Measurements from ENCODE around the gene TEX11.
A peak's percentile ranks its signal among the peaks of the same experiment; 100 is the strongest.
"Not testable (repeated sequence)": the region's sequence is repeated elsewhere in the genome, so short reads cannot be mapped to it uniquely, and the experiment has no call there.

TEX11 gene

GRCh38 chrX:70605352-70605751, 303.2 kb downstream of the TEX11 start:
- no peaks in the 10 kb centered on the region for H3K9me3 ChIP-seq (ENCODE audit: control insufficient read depth, low read length)
- H3K23ac ChIP-seq (ENCODE audit: low read length in 2 of 2), result no peak overlapping the region
- H3K4me3 ChIP-seq (ENCODE audit: insufficient read depth in 1 of 2, low read depth in 1 of 2, low read length in 2 of 2), result no peak overlapping the region
- H2BK12ac ChIP-seq (ENCODE audit: low read length in 2 of 2), result no peak overlapping the region
- no peak overlapping the region for H2BK15ac ChIP-seq (ENCODE audit: low read depth, poor library complexity, severe bottlenecking)
- no peaks in the 10 kb centered on the region for H3K4me1 ChIP-seq (ENCODE audit: control insufficient read depth, insufficient read depth, low read depth, low read length)
- H2BK5ac ChIP-seq (ENCODE audit: low read depth, low read length, poor library complexity, severe bottlenecking), result no peak overlapping the region
- no CpG with 5 or more reads among the region's 1 CpG for WGBS
- no peak overlapping the region for H4K91ac ChIP-seq (ENCODE audit: low read length)
- H3K79me1 ChIP-seq (replicated peaks; ENCODE audit: low read length, poor library complexity, severe bottlenecking), result no peaks in the 10 kb centered on the region
- no peaks in the 10 kb centered on the region for H3K36me3 ChIP-seq (ENCODE audit: control insufficient read depth in 1 of 2, insufficient read depth in 2 of 2, low read depth in 1 of 2, low read length in 2 of 2)
- H3K27me3 ChIP-seq (ENCODE audit: control insufficient read depth in 1 of 2, insufficient read depth in 1 of 2, low read length in 2 of 2), result peaks cover 0 to 22% of the 10 kb centered on the region in 2 experiments
- H3K27ac ChIP-seq (ENCODE audit: low read length, poor library complexity, severe bottlenecking), result no peak overlapping the region
- H3K9ac ChIP-seq (ENCODE audit: low read length), result no peak overlapping the region
- H2AFZ ChIP-seq (ENCODE audit: low read depth, low read length), result no peak overlapping the region
- DNase-seq, result no peak
- no peak overlapping the region for H2BK120ac ChIP-seq (ENCODE audit: low read depth, low read length)
- no peak overlapping the region for H3K4ac ChIP-seq (ENCODE audit: low read depth in 1 of 2, low read length in 2 of 2)
- no peak overlapping the region for H3K18ac ChIP-seq (ENCODE audit: low read depth in 1 of 2, low read length in 2 of 2)
- no peak overlapping the region for H3K4me2 ChIP-seq (ENCODE audit: low read length, poor library complexity, severe bottlenecking)
- no peak overlapping the region for H3K14ac ChIP-seq (ENCODE audit: low read length in 2 of 2)
- no peak overlapping the region for H2AK5ac ChIP-seq (ENCODE audit: low read length, severe bottlenecking)
- H4K8ac ChIP-seq (ENCODE audit: low read length), result no peak overlapping the region

GRCh38 chrX:70592091-70592490, 316.4 kb downstream of the TEX11 start:
- H3K4ac ChIP-seq (ENCODE audit: low read depth in 1 of 2, low read length in 2 of 2), result no peak overlapping the region
- no CpG with 5 or more reads among the region's 1 CpG for WGBS

GRCh38 chrX:70587158-70587557, 321.4 kb downstream of the TEX11 start:
- not testable (repeated sequence) for H3K4me2 ChIP-seq (ENCODE audit: low read length, poor library complexity, severe bottlenecking); H3K4ac ChIP-seq (ENCODE audit: low read depth in 1 of 2, low read length in 2 of 2); H3K23ac ChIP-seq (ENCODE audit: low read length in 2 of 2); H3K4me1 ChIP-seq (ENCODE audit: control insufficient read depth, insufficient read depth, low read depth, low read length); H3K9me3 ChIP-seq (ENCODE audit: control insufficient read depth, low read length); H2AFZ ChIP-seq (ENCODE audit: low read depth, low read length); DNase-seq; H3K79me1 ChIP-seq (replicated peaks; ENCODE audit: low read length, poor library complexity, severe bottlenecking); H2BK12ac ChIP-seq (ENCODE audit: low read length in 2 of 2); H3K9ac ChIP-seq (ENCODE audit: low read length); H3K27ac ChIP-seq (ENCODE audit: low read length, poor library complexity, severe bottlenecking); H3K36me3 ChIP-seq (ENCODE audit: control insufficient read depth in 1 of 2, insufficient read depth in 2 of 2, low read depth in 1 of 2, low read length in 2 of 2); H4K8ac ChIP-seq (ENCODE audit: low read length); H4K91ac ChIP-seq (ENCODE audit: low read length); H3K14ac ChIP-seq (ENCODE audit: low read length in 2 of 2); H3K4me3 ChIP-seq (ENCODE audit: insufficient read depth in 1 of 2, low read depth in 1 of 2, low read length in 2 of 2); H3K27me3 ChIP-seq (ENCODE audit: control insufficient read depth in 1 of 2, insufficient read depth in 1 of 2, low read length in 2 of 2); H2BK15ac ChIP-seq (ENCODE audit: low read depth, poor library complexity, severe bottlenecking); H2BK120ac ChIP-seq (ENCODE audit: low read depth, low read length); H3K18ac ChIP-seq (ENCODE audit: low read depth in 1 of 2, low read length in 2 of 2); H2BK5ac ChIP-seq (ENCODE audit: low read depth, low read length, poor library complexity, severe bottlenecking); H2AK5ac ChIP-seq (ENCODE audit: low read length, severe bottlenecking)
- 38% methylated on average over 1 of the region's 1 CpG for WGBS

More at GRCh38 chrX:70592091-70592490, 316.4 kb downstream of the TEX11 start:
- H3K4me1 ChIP-seq (ENCODE audit: control insufficient read depth, insufficient read depth, low read depth, low read length), result no peaks in the 10 kb centered on the region
- H3K14ac ChIP-seq (ENCODE audit: low read length in 2 of 2), result no peak overlapping the region
- H3K9ac ChIP-seq (ENCODE audit: low read length), result peak overlapping the region; percentile 53
- H3K79me1 ChIP-seq (replicated peaks; ENCODE audit: low read length, poor library complexity, severe bottlenecking), result no peaks in the 10 kb centered on the region
- no peak overlapping the region for H3K4me3 ChIP-seq (ENCODE audit: insufficient read depth in 1 of 2, low read depth in 1 of 2, low read length in 2 of 2)
- no peak overlapping the region for H4K91ac ChIP-seq (ENCODE audit: low read length)
- H3K27ac ChIP-seq (ENCODE audit: low read length, poor library complexity, severe bottlenecking), result no peak overlapping the region
- no peak overlapping the region for H2BK5ac ChIP-seq (ENCODE audit: low read depth, low read length, poor library complexity, severe bottlenecking)
- no peak overlapping the region for H2BK15ac ChIP-seq (ENCODE audit: low read depth, poor library complexity, severe bottlenecking)
- no peak overlapping the region for H2BK12ac ChIP-seq (ENCODE audit: low read length in 2 of 2)
- H3K18ac ChIP-seq (ENCODE audit: low read depth in 1 of 2, low read length in 2 of 2), result no peak overlapping the region
- no peak overlapping the region for H4K8ac ChIP-seq (ENCODE audit: low read length)
- no peak overlapping the region for H2AFZ ChIP-seq (ENCODE audit: low read depth, low read length)
- H3K23ac ChIP-seq (ENCODE audit: low read length in 2 of 2), result no peak overlapping the region
- H2AK5ac ChIP-seq (ENCODE audit: low read length, severe bottlenecking), result no peak overlapping the region
- peaks cover 8% of the 10 kb centered on the region for H3K9me3 ChIP-seq (ENCODE audit: control insufficient read depth, low read length)
- H3K4me2 ChIP-seq (ENCODE audit: low read length, poor library complexity, severe bottlenecking), result no peak overlapping the region
- DNase-seq, result peak; percentile 55
- no peaks in the 10 kb centered on the region for H3K36me3 ChIP-seq (ENCODE audit: control insufficient read depth in 1 of 2, insufficient read depth in 2 of 2, low read depth in 1 of 2, low read length in 2 of 2)
- H3K27me3 ChIP-seq (ENCODE audit: control insufficient read depth in 1 of 2, insufficient read depth in 1 of 2, low read length in 2 of 2), result no peaks in the 10 kb centered on the region
- no peak overlapping the region for H2BK120ac ChIP-seq (ENCODE audit: low read depth, low read length)

DNA sequence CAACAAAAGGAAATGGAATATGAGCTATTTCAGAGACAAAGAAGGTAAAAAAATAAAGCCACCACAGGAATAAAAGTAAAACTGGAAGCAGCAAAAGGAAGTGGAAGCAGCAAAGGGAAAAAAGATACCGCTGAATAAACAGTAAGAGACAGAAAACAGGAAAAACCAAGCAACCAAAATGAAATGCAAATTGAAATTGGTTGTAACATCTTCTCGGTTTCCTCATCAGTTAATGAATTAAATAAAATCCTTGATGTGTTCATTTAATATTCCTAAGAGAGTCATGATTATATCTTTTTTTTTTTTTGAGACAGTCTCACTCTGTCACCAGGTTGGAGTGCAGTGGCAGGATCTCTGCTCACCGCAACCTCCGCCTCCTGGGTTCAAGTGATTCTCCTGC, 331.1 kb downstream of the TEX11 start:
- WGBS, result 58% methylated on average over 2 of the region's 4 CpGs
- Histone ChIP-seq H2BK15ac (ENCODE audit: low read depth, poor library complexity, severe bottlenecking) (no peak overlapping the region), H3K9ac (ENCODE audit: low read length) (no peak overlapping the region), H4K8ac (ENCODE audit: low read length) (no peak overlapping the region), H2BK120ac (ENCODE audit: low read depth, low read length) (no peak overlapping the region), H3K14ac (ENCODE audit: low read length in 2 of 2) (no peak overlapping the region), H3K4ac (ENCODE audit: low read depth in 1 of 2, low read length in 2 of 2) (no peak overlapping the region), H4K91ac (ENCODE audit: low read length) (no peak overlapping the region), H2AFZ (ENCODE audit: low read depth, low read length) (no peak overlapping the region), H2BK12ac (ENCODE audit: low read length in 2 of 2) (no peak overlapping the region), H2AK5ac (ENCODE audit: low read length, severe bottlenecking) (no peak overlapping the region), H3K36me3 (ENCODE audit: control insufficient read depth in 1 of 2, insufficient read depth in 2 of 2, low read depth in 1 of 2, low read length in 2 of 2) (no peaks in the 10 kb centered on the region), H3K27me3 (ENCODE audit: control insufficient read depth in 1 of 2, insufficient read depth in 1 of 2, low read length in 2 of 2) (no peaks in the 10 kb centered on the region), H3K4me1 (ENCODE audit: control insufficient read depth, insufficient read depth, low read depth, low read length) (no peaks in the 10 kb centered on the region), H3K9me3 (ENCODE audit: control insufficient read depth, low read length) (peaks cover 26% of the 10 kb centered on the region), H3K79me1 (replicated peaks; ENCODE audit: low read length, poor library complexity, severe bottlenecking) (no peaks in the 10 kb centered on the region), H3K18ac (ENCODE audit: low read depth in 1 of 2, low read length in 2 of 2) (no peak overlapping the region), H2BK5ac (ENCODE audit: low read depth, low read length, poor library complexity, severe bottlenecking) (no peak overlapping the region), H3K4me3 (ENCODE audit: insufficient read depth in 1 of 2, low read depth in 1 of 2, low read length in 2 of 2) (no peak overlapping the region), H3K27ac (ENCODE audit: low read length, poor library complexity, severe bottlenecking) (no peak overlapping the region), H3K23ac (ENCODE audit: low read length in 2 of 2) (no peak overlapping the region), H3K4me2 (ENCODE audit: low read length, poor library complexity, severe bottlenecking) (no peak overlapping the region)
- no peak for DNase-seq

All from mesenchymal stem cell (in vitro differentiated cells and primary cell).